GM18508 (cell line): ENCODE data around the gene MICOS13.

ENCODE experiments used
- ATAC-seq: cut with Tn5 transposase; IDR thresholded peaks from one replicate; pipeline ENCODE4 v1.9.1; 2021; ENCODE audit warnings: moderate number of reproducible peaks; ENCODE audit not compliant: insufficient read depth, unreplicated experiment

Gene MICOS13, protein sequence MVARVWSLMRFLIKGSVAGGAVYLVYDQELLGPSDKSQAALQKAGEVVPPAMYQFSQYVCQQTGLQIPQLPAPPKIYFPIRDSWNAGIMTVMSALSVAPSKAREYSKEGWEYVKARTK

DNA sequence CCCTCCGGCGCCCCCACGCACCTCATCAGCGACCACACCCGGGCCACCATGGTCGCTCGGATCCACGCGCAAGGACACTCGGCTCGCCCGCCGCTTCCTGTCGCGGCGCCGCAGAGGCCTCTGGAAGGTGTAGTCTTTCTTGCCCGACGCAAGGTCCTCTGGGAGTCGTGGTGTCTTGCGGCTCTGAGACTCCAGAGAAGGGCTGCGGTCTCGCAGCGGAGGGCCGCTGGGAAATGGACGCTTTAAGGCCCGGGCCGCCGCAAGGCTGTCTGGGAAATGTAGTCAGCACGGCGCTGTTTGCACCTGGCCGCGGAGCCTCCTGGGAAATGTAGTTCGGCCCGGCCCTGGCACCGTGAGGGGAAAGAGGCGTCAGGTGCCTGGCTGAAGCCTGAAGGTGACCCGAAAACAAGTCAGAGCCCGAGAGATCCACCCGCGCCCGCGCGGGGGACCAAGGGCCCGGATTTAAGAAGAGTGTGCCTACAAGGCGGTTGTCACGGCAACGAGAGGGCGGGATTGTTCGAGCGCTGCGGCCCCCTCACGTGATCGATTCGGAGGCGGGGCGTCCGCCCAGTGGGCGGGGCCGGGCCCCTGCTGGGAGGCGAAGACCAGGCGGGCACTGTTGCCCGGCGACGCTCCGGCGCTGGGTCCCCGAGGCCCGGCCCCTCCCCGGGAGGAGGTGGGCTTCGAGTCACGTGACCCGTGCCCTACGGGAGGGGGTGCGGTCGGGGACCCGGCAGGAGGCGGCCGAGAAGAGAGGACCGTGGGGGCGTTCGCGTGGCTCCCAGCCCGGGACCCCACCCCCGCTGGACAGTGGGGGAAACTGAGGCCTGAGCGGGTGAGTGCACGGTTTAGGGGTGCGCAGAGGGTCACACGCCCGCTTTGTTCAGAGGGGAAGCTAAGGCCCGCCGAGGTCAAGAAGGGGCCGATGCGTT lies at the start of gene MICOS13, which contains the start of gene HSD11B1L:
Gene MICOS13, minus strand, starts transcription at position 80 of the 932 bp plus-strand sequence. Its CDS starts 30 bp downstream, at position 50.
Gene HSD11B1L, plus strand, starts transcription at position 591 of the 932 bp plus-strand sequence. CDS start 3,806 bp downstream, outside the sequence.
- peak; percentile 74 for ATAC-seq

DNA sequence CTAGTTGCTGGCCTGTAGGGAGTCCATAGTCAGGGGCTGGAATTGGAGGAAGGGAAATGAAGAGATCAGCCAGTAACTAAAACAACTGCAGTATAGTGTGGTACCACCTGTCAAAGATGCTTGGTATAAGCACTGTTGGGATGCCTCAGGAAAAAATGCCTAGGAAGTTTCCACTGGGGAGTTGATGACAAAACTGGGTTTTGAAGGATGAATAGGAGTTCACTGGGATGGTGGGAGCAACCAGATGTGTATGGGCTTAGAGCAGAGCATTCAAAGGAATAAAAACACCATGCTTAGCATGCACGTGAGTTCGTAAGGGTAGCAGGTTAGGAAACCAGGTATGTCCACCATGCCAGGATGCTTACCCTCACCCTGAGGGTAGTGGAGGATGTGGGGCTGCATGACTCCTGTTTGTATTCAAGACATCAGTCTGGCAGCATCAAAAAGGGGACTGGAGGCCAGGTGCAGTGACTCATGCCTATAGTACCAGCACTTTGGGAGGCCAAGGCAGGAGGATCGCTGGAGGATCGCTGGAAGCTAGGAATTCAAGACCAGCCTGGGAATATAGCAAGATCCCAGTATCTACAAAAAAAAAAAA lies 47.2 kb upstream of the MICOS13 start:
- ATAC-seq: no peak

DNA sequence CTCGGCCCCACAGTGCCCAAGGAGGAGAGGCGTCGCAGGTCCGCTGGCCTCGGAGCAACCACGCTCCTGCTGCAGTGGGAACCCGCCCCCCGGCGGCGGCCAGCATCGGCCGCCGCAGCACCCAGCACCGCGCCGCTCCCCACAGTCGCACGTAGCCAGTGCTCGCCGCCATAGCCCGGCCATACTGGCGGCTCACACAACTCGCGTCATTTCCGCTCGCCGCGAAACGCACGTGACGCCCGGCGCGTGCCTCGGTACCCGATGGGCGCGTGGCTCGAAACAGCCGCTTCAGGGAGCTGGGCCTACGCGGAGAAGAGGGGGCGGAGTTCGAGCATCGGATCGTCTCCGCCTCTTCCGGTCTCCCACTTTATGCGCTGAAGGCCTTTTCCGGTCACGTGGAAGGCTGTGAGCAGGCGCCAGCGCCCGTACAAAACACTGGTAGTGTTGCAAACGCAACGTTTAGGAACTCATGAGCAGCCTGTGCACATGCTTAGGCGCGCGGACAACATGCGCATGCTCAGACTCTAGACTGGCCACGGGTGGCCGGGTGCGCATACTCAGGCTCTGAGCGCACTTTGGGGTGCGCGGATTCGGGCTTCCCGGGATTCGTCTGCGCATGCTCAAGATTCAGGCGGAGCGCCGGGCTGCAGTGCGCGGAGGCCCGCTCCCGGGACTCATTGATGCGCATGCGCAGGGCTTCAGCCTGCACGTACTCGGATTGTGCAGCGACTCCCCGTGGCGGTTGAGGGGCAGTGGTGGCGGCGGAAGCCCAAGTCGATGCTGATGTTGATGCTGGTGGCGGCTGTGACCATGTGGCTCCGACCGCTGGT lies 39.9 kb upstream of the MICOS13 start, which contains the start of the genes CATSPERD and LONP1:
Gene CATSPERD, plus strand, starts transcription at position 677 of the 830 bp plus-strand sequence. Its CDS starts 101 bp downstream, at position 778.
Gene LONP1, minus strand, starts transcription at position 186 of the 830 bp plus-strand sequence. Its CDS starts 14 bp downstream, at position 172.
- ATAC-seq: peak; percentile 72

DNA sequence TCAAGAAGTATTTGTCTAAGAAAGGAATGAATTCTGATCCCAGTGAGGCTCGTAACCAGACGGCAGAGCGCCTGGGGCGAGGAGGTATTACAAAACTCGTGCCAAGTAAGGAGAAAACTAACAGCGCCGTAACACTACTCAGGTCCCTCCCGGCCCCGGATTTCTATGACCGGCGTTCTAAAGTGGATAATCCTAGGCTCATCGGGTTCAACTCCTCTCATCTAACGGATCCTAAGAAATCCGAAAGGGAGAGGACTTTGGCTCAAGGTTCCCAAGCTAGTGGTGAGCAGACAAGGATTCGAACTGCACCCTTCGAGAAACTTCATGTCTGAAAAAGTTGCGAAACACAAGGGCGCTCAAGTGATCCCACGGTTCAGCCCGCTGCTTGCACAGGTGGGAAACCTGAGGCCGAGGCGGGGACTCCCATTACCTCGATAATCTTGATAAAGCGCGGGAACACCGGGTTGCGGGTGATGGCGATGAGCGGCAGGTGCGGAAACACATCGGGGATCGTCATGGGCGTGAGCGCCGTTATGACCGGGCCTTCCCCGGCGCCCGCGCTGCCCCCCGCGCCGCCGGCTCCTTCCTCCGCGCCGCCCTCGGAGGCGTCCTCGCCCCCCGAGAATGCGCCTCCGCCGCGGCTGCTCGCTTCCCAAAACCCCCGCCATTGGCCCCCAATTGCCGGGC lies 39.1 kb upstream of the MICOS13 start:
- ATAC-seq: no peak

DNA sequence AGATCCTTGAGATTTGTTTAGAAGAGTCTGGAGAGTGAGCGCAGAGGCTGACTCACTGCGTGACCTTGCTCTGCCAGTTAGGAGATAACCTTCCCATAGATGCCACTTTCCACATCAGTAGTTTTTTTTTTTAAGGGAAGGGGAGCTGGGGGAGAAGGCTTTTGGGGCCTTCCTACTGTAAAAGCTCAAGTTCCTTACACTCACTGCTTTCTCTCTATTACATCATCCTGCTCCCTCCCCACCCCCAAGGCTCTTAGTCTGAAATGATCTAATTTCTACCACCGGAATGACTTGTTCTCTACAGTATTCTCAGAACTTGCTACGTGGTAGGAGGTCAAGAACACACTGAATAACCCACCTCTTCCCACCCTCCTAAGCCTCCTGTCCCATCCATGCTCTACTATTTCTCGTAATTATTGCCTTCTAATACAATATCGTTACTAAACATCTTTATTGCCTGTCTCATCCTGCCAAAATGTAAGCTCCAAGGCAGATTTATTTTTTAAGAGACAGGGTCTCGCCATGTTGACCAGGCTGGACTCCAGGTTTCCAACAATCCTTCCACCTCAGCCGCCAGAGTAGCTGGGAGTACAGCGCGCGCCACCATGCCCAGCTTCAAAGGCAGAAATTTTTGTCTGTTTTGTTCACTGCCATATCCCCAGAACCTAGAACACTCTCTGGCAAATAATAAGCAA lies 38.4 kb upstream of the MICOS13 start:
- ATAC-seq: no peak

DNA sequence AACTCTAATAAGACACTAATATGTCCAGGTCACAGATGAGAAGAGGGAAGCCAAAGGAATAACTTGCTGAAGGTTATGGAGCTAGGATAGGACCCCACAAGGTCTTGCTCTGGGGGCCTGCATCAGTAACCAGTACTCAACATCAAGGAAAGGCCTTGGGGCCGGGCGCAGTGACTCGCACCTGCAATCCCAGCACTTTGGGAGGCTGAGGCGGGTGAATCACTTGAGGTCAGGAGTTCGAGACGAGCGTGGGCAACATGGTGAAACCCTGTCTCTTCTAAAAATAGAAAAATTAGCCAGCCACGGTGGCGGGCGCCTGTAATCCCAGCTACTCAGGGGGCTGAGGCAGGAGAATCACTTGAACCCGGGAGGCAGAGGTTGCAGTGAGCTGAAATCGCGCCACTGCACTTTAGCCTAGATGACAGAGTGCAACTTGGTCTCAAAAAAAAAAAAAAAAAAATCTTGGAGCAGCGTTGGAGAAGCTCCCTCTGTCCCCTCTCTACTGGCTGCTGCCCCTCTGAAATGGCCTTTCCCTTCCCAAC lies 37.8 kb upstream of the MICOS13 start:
- no peak for ATAC-seq

DNA sequence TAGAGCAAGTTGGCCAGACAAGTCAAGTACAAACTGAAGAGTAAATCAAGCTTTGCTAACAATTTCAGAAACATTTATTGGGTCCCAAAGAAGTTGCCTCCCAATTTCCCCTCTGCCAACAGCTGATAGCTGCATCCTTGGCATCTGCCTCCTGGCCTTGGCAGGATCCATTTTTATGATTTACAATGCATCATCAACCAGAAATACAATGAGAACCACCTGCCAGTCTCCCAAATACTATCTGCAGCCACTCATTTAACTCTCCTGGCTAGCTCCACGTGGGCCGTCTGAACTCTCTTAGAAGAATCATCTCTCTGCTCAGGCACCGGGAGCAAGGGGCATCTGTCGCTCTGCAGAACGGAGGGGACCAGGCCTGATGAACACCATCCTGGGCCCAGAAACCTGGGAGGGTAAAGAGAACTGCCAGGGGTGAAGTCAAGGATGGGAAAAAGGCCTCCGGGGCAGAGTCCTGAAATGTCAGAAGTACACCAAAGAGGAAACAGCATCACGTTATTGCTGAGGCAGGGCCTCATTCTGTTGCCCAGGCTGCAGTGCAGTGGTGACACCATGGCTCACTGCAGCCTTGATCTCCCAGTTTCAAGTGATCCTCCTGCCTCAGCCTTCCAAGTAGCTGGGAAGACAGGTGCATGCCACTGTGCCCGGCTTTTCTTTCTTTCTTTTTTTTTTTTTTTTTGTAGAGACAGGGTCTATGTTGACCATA lies 37.1 kb upstream of the MICOS13 start:
- no peak for ATAC-seq

DNA sequence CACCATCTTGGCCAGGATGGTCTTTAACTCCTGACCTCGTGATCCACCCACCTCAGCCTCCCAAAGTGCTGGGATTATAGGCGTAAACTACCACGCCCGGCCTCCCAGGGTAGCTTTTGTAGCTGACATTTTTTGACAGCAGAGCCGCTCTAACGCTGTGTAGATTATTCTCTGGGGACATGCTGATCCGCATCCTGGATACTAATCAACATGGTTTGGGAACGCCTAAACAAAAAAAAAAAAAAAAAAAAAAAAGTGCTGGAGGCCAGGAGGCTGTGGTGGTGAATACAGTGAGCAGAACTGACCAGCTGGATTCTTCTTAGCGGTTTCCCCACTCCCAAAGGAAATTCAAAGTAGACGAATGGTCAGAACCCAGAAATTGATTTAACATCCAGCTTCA lies 34.5 kb upstream of the MICOS13 start:
- no peak for ATAC-seq

DNA sequence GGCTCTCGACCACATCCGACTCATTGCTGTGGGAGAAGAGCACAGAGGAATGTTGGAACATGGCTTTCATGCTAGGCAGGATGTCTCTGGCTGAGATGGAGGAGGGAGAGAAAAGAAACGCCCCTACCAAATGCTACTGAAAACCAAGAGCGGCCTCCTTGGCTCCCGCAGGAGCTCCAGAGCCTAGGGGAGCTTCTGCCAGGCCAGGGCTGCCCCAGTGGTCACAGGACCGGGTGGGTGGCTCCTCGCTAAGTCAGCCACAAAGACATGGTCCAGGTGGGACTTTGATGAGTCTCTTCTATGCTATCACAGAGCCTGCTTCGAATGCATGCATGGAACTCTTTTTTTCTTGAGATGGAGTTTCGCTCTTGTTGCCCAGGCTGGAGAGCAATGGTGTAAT lies 32.9 kb upstream of the MICOS13 start:
- no peak for ATAC-seq

DNA sequence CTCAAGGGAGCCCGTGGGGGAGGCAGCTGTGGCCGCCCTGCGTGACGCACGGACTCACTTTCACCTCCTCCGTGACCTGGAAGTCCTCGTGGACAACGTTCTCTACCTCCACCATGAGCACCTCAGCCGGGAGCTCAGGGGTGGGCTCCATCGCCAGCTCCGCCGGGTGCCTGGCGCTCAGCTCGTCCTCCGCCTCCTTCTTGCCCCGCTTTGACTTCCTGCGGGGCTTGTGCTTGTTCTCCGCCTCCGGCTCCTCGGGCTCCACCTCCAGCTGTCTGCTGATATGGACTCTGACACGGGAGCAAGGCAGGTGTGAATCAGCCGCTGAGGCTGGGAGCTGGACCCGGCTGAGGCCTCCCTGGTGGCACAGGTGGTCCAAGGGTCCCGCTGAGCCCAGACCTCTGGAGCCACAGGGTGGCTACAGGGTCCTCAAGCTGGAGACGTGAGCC lies 31.4 kb upstream of the MICOS13 start:
- ATAC-seq: no peak

DNA sequence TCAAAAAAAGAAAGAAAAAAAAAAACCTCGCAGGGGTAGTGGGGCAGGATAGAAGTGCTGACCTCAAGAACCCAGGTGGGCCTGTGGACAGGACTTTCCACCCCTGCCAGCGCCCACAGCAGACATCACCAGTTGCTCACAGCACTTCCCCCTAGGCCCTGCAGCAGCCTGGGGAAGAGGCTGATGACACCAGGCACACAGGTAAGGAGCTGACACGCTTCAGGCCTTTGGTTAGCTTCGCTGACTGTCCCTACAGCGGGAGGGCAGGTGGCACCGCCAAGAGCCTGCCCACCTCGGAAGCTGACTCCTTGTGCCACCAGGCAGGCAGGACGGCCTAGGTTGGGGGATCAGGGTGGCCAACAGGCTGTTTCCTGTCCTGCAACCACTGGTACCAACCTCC lies 30.7 kb upstream of the MICOS13 start:
- ATAC-seq: no peak

DNA sequence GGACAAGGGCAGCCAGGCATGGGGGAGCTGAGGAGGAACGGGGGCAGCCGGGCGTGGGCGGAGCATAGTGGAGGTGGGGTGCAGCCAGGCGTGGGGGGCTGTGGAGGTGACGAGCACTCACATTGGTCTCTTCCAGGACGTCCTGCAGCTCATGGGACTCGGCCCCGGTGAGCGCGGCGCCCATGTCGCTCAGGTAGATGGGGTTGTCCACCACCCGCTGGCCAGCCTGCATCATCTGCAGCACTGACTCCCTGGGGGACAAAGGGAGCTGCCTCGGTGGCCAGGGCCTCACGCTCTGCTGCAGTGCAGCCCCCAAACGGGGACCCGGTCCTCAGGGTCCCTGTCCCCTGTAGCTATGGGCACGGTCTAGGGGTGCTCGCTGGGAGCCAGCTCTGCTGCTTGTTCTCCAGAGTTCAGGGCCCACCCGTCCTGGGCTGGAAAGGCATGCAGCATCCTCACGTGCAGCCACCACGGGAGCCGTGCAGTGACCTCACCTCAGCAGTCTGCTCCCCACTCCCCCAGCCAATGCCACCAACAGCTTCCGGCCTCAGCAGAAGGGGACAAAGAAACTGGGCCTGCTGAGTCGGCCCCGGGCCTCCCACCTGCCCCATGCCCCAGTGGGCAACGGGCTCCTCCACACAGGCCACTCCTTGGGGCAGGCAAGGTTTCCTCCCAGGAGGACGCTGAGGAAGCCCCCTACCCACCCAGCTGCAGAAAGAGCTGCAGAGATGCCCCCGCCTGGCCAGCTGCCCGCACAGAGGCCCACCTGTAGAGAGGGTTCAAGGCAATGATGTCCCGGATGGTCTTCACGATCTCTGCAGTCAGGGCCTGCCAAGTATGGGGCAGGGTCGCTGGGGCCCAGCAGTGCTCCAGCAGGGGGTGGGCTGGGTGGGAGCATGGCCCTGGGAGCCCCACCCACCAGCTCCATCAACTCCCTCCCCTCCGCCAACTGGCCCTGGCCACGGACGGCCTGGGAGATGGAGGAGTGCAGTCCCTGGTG lies 27.6 kb upstream of the MICOS13 start:
- no peak for ATAC-seq

DNA sequence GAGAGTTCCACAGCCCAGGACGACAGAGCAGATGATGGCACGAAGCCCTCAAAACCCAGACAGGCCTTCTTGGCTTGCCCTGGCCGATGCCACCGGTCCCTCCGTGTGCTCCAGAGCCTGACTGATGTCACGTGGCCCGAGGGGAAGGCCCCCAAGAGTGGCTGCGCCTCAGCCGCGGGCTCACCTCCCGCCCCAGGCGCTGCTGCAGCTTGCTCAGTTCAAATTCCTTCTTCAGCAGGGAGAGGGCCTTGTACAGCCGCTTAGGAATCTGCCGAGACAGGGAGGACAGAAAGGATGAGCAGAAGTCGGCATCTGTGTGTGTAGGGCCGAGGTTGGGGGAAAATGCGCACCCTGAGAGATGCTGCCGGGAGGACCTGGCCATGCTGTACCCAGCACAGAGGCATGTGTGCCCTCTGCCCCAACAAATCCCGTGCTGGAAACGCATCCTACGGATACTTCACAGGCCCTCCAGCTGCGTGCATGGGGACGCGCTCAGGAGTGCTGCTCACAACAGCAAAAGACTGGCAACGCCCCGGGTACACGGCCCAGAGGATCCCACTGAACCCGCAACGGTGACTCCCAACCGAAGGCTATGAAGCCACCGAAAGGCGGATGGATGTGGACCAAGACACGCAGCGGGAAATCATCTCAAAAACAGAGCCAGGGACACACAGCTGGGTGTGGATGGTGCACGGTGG lies 26.7 kb upstream of the MICOS13 start:
- no peak for ATAC-seq

DNA sequence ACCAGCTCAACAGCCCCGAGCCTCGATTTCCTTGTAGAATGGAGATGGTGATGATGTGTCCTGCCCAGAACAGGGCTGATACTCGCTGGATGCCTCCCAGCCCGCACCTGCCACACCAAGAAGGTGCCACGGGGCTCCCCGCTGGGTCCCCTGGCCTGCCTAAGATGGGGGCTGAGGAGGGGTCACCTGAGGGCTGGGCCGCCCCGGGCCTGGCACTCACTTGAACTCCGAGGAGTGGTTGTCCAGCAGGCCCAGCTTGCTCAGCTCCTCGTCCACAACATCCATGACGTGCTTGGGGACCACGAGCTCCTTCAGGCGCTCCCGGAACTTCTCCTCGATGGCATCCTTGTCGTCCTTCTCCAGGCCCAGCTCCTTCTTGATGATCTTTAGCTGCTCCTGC lies 25.2 kb upstream of the MICOS13 start:
- ATAC-seq: no peak

DNA sequence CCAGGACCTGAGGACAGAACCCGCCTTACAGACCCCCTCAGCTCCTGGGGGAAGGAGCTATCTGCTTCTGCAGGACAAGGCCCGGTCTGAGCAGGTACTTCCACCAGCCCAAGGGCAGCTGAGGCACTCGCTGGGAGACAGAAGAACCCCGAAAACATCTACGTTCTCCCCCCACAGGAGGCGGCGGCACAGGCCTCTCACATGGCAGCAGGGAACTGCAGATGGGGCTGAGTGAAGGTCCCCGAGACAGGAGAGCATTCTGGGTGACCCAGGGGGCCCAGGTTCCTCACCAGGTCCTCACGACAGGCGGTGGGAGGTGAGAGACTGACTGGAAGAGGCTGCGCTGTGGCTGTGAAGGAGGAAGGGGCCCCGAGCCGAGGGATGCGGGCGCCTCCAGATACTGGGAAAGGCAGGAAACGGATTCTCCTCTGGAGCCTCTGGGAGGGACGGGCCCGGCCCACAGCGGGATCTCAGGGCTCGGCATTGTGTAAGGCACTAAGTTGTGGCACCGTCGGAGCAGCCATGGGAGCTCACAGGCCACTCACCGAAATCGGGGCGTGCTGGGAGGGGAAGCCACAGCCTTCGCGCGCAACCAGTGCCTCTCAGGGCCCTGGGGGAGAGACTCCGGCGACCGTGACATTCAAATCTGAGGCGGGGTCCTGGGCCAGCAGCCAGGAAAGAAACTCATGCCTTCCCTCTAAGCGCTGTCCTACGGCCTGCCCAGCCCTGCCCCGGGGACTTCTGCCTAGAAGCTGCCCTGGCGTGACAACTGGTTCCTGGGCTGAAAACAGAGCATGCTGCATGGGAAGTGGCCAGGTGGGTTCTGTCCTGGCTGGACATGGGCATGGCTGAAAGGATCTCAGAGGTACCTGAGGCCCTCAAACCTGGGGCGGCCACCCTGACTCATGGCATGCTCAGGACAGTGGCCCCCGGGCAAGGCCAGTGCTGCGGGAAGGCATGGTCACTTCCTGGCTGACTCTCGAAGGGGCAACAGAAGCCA lies 23.8 kb upstream of the MICOS13 start:
- ATAC-seq: no peak
